NCI-H2196 (cell line): ENCODE measurements around the gene IDUA.
"Not testable (repeated sequence)": the region's sequence is repeated elsewhere in the genome, so short reads cannot be mapped to it uniquely, and the experiment has no call there.

ENCODE experiments used
- DNase-seq: peaks from one replicate; lab custom pipeline; 2025; ENCODE audit not compliant: unreplicated experiment; lab: John Stamatoyannopoulos, UW

IDUA gene

DNA sequence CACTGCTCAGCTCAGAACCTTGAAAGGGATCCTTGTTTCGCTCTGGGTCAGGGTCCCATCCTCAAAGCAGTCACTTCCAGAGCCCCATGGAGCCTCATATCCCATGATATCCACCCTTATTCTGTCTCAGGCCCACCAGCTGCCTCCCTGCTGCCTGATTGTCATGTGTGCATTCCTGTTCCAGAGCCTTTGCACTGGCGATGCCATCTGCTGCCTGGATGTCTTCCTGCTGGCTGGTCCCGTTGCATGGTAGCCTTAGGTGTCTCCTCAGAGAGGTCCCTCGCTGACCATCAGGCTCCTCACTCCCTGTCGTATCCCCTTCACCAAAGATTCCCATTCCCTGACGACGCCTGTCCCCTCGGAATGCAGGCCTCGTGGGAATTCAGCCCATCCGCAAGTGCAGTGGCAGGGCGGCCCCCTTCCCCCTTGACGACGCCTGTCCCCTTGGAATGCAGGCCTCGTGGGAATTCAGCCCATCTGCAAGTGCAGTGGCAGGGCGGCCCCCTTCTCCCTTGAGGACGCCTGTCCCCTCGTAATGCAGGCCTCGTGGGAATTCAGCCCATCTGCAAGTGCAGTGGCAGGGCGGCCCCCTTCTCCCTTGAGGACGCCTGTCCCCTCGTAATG, 12.5 kb downstream of the IDUA start:
- DNase-seq = not testable (repeated sequence)

GRCh38 chr4:999882-1000425, 13.1 kb downstream of the IDUA start:
- DNase-seq = no peak

DNA sequence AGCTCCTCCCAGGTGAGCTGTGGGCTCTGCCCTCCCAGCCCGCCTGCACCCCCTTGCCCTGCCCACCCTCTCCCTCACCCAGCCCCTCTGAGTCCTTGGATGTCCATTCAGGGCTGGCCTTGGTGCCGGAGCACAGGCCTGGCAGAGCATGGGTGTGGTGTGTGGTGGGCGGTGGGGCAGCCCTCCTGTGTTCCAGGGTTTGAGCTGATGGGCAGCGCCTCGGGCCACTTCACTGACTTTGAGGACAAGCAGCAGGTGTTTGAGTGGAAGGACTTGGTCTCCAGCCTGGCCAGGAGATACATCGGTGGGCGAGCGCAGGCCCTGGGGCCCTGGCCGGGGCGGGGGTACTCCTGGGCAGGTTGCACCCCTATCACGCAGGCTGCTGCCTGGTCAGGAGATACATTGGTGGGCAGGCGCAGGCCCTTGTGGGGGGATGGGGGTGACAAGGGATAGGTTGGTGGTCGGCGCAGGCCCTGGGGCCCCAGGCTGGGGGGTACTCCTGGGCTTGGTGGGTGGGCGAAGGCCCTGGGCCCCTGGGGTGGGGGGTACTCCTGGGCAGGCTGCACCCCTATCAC, 13.9 kb downstream of the IDUA start:
- DNase-seq = no peak

DNA sequence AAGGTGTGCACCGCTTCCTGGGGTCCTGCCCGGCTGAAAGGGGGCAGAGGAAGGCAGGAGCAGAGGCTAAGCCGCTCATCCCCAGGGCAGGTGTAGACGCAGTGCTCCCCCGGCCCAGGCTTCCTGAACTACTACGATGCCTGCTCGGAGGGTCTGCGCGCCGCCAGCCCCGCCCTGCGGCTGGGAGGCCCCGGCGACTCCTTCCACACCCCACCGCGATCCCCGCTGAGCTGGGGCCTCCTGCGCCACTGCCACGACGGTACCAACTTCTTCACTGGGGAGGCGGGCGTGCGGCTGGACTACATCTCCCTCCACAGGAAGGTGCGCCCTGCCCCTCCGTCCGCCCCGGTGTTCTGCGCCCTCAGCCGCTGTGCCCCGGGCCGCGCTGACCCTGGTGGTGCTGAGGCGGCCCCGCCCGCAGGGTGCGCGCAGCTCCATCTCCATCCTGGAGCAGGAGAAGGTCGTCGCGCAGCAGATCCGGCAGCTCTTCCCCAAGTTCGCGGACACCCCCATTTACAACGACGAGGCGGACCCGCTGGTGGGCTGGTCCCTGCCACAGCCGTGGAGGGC, 14.8 kb downstream of the IDUA start:
- DNase-seq = no peak

- peak; percentile 6 for DNase-seq
These were observed 15.3 kb downstream of the IDUA start for GRCh38 chr4:1002131-1002630.

- no peak for DNase-seq
These were observed 15.9 kb downstream of the IDUA start for GRCh38 chr4:1002631-1003251.

DNA sequence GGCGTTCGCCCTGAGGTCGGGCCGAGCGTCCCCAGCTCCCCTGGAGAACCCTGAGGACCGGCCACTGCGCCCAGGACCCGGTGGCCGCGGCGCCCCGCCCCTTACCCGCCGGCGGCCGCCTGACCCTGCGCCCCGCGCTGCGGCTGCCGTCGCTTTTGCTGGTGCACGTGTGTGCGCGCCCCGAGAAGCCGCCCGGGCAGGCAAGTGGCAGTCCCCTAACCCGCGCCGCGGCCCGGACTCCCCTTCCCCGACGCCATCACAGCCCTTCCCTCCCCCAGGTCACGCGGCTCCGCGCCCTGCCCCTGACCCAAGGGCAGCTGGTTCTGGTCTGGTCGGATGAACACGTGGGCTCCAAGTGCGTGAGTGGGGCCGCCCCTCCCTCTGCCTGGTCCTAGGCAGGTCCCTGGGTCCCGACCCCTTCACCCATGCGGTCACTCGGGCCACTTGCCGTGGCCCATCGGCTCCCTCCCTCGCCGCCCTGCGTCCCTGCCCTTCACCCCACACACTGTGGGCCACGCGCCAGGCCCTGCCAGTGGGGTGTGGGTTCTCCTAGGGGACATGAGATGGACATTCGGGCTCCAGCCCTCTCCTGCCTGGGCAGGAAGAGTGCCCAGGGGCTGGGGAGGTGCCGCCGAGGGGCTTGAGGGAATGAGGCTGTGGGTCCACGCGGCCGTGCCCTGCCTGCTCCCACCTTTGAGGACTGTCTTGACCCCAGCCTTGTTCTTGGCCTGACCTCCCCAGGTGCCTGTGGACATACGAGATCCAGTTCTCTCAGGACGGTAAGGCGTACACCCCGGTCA, 16.6 kb downstream of the IDUA start:
- DNase-seq = no peak

- no peak for DNase-seq
These were observed 17.2 kb downstream of the IDUA start for GRCh38 chr4:1004071-1004418.

GRCh38 chr4:1004557-1005485, 18.0 kb downstream of the IDUA start:
- DNase-seq = no peak

GRCh38 chr4:1006856-1007255, 20.0 kb downstream of the IDUA start:
- no peak for DNase-seq

DNA sequence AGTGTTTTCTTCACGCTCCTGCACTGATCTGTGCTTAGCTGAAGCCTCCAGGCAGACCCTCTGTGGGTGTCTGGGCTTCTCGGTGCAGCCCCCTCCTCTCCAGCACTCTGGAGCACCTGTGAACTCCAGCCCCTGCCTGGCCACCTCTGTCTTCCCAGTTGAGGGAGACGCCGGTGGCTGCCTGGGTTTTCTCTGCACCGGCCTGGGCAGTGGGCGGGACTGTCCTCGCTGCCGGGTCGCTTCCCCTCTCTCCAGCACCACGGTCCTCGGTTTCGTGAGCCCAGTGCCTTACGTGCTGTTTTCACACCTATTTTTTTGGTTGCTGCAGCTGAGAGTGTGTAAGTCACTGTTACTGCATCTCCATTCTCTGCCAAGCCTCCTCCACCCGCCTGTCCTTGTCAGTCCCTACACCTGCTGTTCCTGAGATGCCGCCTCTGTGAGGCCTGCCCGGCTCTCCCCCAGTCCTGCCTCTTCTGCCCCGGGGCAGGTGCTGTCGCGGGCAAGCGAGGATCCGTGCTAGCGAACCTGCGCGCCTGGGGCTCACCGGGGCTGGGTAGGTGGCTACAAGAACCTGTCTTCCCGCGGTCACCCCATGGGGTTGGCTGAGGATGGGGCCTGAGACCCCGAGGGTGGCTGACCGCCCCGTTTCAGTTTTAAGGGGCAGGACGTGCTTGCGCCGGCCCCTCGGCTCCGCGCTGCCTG, 22.1 kb downstream of the IDUA start:
- DNase-seq = peak; percentile 6

DNA sequence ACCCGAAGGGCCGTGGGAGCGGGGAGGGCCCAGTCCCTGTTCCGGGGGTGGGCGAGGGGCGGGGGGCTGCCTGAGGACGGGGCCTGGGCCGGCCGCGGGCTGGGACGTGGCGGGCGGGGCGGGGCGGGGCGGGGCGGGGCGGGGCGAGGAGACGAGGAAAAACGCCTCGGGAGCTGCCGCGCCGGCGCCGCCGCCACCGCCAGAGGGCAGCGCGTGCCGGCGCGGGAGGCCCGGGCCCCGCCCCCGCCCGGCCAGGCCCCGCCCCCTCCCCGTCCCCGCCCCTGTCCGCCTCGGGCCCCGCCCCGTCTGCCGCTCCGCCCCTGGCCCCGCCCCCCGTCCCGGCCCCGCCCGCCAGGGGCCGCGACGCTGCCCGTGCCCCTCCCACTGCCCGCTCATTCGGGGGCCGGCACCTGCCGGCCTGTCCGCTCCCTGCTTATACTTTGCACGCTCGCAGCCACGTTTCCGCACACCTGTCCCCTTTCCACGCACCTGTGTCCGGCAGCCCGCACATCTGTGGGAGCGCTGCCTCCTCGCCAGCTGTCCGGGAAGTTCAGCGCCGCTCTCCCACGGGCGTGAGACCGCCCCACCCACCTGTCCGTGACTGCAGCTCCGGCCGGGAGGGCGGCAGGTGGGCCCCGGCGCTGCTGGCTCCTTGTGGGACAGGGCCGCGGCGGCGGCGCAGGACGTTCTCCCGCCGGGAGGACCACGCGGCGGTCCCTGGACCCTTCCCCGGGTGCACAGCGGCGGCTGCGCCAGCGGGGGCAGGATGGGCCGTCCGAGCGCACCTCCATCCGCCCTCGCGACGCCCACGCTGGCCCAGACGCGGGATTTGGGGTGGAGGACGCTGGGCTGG, 22.9 kb downstream of the IDUA start:
- peak; percentile 65 for DNase-seq

DNA sequence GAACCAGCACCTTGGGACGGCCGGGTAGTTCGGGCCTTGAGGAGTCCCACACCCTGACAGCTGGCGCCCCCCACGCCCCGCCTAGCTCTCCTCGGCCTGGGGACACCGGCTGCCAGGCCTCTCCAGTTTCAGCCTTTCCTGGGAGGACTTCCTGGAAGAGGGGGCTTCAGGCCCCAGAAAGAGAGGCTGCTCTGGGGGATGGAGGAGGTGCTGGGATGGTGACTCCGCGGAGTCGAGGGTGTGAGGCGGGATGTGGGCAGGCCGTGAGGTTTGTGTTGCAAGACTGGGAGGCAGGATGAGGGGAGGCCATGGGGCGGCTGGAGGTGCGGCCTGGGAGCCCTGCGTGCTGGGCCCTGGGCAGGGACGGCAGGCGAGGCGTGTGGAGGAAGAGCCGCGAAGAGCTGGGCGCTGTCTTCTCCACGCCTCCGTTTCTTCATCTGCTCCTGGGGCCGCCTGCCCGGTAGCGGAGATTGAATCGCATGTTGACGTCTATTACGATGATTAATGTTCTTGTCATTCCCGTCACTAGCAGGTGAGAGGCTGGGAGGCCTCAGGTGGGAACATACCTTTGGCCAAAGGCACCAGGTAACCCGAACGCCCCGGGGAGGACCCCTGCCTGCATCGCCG, 23.7 kb downstream of the IDUA start:
- DNase-seq = peak; percentile 55

DNA sequence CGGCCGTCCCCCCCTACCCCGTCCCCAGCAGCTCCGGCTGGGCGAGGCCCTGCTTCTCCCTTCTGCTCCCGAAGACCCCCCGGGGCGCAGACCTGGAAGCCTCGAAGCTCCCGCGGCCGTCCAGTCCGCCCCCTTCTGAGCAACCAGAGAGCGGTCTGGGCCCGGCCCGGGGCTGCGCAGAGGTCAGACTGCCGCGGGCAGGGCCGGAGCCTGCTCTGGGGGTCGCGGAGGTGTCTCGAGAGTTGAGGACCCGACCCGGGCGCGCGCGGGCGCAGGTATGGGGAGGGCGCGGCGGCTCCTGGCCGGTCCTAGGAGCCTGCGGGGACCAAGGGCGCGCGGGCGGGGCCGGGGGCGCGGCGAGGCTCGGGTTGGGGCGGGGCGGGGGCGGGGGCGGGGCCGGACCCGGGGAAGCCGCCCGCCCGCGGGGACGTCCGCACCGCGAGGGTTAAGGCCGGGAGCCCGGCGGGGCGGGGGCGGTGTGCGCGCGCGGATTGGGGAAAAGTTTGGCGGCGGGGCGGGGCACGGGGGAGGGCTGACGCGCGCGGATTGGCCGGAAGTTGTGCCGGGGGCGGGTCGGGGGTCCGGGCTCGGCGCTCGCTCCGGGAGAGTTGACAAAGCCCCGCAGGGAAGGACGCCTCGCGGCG, 24.3 kb downstream of the IDUA start, which contains the start of gene FGFRL1:
Gene FGFRL1, plus strand, starts transcription at position 605 of the 644 bp plus-strand sequence. CDS start 860 bp downstream, outside the sequence.
- peak; percentile 83 for DNase-seq

GRCh38 chr4:1011666-1012033, 24.8 kb downstream of the IDUA start:
- DNase-seq = no peak

GRCh38 chr4:1012034-1012739, 25.3 kb downstream of the IDUA start:
- DNase-seq = peak; percentile 54
